Choroid plexus epithelial cell (primary cell): ENCODE results near the gene CREB3L4.

ENCODE experiments used
- DNase-seq: peaks from one replicate; pipeline ENCODE4 v3.0.0-alpha.2; 2010; ENCODE audit warnings: low read depth
- H3K4me3 ChIP-seq: 2 replicates; pipeline ENCODE4 v1.5.1; 2011; ENCODE audit warnings: low read depth, mild to moderate bottlenecking, control low read depth, low read length, moderate library complexity
- TF ChIP-seq, protein P1 (sequence below): conservative IDR thresholded peaks from 2 replicates; pipeline ENCODE4 v1.5.1; 2011; ENCODE audit warnings: low read depth, mild to moderate bottlenecking, control low read depth, inconsistent platforms, low read length, moderate library complexity

Gene CREB3L4

DNA sequence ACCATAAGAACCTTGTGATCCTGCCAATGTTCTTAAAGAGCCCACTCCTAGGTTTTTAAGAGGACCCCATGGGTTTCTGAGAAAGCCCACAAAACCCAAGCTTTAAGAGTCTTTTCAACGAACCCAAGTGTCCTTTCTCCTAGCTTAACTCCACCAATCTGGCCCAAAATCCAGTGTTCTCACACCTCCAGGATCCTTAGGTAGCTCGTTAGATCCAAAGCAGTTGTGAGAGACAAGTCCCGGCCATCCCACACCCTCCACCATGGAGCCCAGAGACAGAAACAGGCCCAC lies 22.9 kb upstream of the CREB3L4 start:
- H3K4me3 ChIP-seq = no peak overlapping the region
- TF ChIP-seq, protein P1, sequence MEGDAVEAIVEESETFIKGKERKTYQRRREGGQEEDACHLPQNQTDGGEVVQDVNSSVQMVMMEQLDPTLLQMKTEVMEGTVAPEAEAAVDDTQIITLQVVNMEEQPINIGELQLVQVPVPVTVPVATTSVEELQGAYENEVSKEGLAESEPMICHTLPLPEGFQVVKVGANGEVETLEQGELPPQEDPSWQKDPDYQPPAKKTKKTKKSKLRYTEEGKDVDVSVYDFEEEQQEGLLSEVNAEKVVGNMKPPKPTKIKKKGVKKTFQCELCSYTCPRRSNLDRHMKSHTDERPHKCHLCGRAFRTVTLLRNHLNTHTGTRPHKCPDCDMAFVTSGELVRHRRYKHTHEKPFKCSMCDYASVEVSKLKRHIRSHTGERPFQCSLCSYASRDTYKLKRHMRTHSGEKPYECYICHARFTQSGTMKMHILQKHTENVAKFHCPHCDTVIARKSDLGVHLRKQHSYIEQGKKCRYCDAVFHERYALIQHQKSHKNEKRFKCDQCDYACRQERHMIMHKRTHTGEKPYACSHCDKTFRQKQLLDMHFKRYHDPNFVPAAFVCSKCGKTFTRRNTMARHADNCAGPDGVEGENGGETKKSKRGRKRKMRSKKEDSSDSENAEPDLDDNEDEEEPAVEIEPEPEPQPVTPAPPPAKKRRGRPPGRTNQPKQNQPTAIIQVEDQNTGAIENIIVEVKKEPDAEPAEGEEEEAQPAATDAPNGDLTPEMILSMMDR = no peak
- no peak for DNase-seq

DNA sequence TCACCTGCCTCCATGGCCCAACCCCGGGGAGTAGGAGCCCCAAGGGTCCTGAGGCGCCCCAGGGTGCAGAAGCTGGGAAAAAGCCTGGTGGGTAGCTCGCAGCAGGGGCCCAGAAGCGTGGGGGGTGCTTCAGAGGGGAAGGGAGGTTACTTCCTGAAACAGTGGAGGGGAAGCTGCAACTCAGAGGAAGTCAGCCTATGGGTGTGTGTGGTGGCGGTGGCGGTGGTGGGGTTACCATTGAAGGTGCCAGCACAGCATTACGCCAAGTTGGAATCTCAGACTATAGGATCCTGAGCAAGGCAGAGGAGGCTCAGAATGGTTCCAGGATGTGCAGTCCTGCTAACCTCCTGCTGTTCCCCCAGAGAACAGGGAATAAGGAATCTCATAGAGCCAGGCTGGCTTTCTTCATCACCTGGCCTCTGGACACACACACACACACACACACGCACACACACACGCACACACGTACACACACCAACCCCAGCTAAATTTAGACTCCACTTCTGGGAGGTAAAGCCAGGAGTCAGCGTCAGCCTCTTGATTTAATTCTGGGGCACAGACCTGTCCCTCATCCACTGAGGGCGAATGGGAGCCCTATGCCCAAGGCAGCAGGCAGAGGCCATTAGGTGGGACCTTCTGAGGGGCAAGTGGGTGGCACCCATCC lies 22.4 kb upstream of the CREB3L4 start:
- H3K4me3 ChIP-seq = peak overlapping the region; percentile 78
- peak; percentile 70 for DNase-seq
- TF ChIP-seq, protein P1 = no peak

DNA sequence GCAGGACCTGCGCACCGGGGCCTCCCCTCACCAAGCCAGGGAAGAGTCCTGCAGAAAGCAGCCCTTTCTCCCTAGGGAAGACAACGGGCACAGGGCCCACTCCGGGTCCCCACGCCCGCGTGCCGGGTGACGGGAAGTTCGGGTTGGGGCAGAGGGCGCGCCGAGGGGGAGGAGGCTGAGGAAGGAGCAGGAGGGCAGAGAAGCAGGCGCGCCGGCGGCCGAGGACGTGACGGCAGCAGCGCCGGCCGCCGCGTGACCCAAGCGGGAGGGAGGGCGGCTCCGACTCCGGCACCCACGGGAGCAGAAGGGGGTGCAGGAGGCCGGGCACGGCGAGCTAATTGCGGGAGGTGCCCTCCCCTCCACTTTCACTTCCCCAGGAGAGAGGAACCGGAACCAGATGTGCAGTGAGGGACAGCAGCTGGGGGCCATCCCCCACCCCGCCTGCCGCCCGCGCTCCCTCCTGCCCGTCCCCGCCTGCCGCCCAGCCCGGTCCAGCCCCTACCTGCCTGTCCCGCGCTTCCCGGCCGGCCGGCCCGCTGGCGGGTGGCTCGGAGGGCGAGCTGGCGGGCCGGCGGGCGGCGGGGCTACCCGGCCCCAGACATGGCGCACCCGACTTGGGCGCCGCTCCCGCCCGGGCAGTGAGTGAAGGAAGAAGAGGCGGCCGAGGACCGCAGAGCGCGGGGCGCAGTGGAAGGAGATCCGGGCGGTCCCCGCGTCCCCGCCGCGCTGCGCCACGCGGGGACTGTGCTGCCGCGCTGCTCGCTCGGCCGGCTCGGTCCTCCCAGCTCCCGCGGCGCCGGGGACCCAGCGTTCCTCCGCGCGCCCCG lies 21.7 kb upstream of the CREB3L4 start:
- TF ChIP-seq, protein P1 = no peak

DNA sequence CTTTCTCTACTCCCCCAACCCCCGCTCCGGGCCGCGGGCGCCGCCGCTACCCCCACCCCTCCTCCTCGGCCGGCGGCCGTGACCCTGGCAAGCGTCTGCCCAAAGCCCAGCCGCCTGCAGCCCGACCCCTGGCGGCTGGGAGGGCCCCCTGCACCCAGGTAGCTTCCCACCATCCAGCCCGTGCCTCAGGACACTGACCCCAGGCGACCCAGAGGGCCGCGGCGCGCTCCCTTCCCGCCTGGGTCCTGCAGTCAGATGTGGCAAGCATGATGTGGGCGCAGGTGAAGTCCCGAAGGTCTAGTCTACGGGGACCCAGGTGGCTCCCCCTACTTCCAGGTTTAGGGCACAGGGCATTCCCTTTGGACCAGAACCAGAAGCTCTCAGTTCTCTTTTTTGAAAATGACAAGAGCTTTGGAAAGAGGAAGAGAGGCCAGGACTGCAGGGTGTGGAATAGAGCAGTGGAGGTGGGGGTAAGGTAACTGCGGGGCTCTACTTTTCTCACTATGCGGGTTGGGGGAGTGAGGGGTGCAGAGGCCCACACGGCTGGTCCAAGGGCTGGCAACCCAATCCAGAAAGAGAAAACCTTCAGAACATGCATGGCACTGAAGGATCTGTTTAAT lies 21.0 kb upstream of the CREB3L4 start, which contains the start of gene DENND4B:
Gene DENND4B, minus strand, starts transcription at position 97 of the 620 bp plus-strand sequence. CDS start 2,344 bp downstream, outside the sequence.
- peak; percentile 81 for DNase-seq
- peak within 1 kb of the TSS; percentile 78 for H3K4me3 ChIP-seq
- TF ChIP-seq, protein P1 = peak; percentile 78

More for the DNA sequence above, 21.7 kb upstream of the CREB3L4 start:
- H3K4me3 ChIP-seq = peak overlapping the region; percentile 78
- peak; percentile 75 for DNase-seq

DNA sequence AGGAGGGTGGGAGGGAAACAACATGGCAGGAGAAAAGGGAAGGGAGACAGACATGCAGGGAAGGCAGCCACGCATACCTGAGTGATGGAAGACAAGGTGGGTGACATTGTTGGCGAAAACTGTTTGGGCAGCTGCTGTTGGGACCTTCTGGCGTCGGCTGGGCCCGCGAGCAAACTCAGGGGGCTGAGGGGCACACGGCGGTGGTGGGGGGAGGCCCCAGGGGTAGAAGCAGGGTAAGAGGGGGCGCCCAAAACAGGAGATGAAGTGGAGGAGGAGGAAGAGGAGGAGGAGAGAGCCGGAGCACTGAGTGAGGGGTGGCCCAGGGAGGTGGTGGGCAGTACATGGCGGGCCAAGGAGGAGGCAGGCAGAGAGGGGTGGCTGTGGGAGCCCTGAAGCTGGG lies 16.5 kb upstream of the CREB3L4 start:
- no peak overlapping the region for H3K4me3 ChIP-seq
- DNase-seq = no peak
- TF ChIP-seq, protein P1 = no peak

DNA sequence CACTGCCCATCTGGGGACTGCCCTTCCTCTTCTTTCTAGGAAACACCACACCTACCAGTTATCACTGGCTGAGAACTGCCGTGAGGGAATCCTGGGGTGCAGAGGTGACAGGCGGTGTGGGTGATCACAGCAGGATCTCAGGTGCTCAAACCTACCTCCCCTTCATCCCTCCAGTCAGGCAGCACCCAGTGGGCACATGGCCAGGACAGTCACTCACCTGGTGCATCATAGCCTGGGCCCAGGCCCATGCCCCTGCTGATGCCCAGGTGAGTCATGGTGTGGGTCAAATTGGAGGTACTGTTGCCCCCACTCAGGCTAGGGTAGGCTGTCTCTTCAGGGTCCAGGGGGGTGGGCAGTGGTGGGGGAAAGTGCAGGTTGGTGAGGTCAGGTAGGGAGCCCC lies 15.9 kb upstream of the CREB3L4 start:
- H3K4me3 ChIP-seq = no peak overlapping the region
- no peak for DNase-seq
- TF ChIP-seq, protein P1 = no peak
